Neutrophil (primary cell): ENCODE data around the gene KLHL29.

Experiments
- H3K27ac ChIP-seq: fragments of 200-600 bp; sonication (generic); 2 replicates; pipeline ENCODE4 v1.5.1; 2016; ENCODE audit warnings: mild to moderate bottlenecking, moderate library complexity
- H3K27me3 ChIP-seq: fragments of 200-600 bp; sonication (generic); 2 replicates; pipeline ENCODE4 v1.6.0; 2016; ENCODE audit warnings: mild to moderate bottlenecking
- H3K36me3 ChIP-seq: fragments of 200-600 bp; sonication (generic); 2 replicates; pipeline ENCODE4 v1.5.1; 2017
- H3K4me1 ChIP-seq, 2 experiments: fragments of 200-600 bp in 1 of 2; sonication (generic) in 1 of 2; 1 replicate in 1 of 2; 2 replicates in 1 of 2; pipeline versions ENCODE4 v1.5.1 to v1.6.1; 2013 to 2016; ENCODE audit warnings: low read depth in 1 of 2, low read length in 1 of 2, mild to moderate bottlenecking in 1 of 2, moderate library complexity in 1 of 2; ENCODE audit not compliant: control insufficient read depth in 1 of 2, insufficient read depth in 1 of 2
- H3K4me3 ChIP-seq, 2 experiments: fragments of 200-600 bp in 1 of 2; sonication (generic) in 1 of 2; 1 replicate in 1 of 2; 2 replicates in 1 of 2; pipeline ENCODE4 v1.5.1; 2013 to 2016; ENCODE audit warnings: low read depth in 1 of 2, low read length in 1 of 2, mild to moderate bottlenecking in 1 of 2, moderate library complexity in 1 of 2
- H3K9me3 ChIP-seq: fragments of 200-600 bp; sonication (generic); 2 replicates; pipeline ENCODE4 v1.5.1; 2016
- CTCF ChIP-seq: fragments of 200-600 bp; sonication (generic); IDR thresholded peaks from 2 replicates; pipeline ENCODE4 v1.5.1; 2016; ENCODE audit warnings: antibody characterized with exemption

The KLHL29 gene

DNA sequence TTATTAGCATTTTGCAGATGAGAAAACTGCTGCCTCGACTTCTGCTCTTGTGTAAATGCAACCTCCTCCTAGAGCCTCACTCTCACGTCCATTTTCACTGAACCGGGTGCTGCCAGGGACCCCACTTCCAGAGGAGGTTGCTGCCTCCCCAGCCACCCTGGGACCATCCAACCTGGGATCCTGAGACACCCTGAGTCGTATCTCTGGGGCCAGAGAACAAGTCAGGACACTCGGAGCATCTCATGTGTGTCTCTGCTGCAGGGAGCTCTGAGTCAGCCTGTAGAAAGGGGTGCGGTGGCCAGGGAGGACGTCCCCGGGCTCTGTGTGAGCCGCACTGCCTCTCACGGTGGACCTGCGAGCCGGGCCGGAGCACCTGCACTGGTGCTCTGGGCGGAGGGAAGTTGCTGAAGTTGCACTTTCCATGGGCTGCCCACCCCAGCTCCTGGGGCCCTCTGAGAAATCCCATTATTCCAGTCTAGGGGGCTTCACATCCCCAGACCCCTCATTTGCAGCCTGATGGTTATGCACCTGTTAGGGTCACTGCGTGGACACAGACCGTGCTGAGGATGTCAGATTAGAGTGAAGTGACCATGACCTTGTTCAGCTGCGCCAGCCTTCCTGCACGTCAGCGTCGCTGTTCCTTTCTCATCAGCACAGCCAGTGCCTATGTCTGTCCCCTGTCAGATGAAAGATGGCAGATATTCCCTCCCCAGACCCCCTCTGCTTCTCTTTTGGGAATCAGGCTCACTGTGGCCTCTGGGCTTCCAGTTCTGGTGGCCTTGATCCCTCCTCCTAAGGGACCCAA is 230.4 kb downstream of the KLHL29 start:
- TF ChIP-seq CTCF = no peak
- peaks cover 56% of the 10 kb centered on the region for H3K27me3 ChIP-seq
- no peak overlapping the region for H3K27ac ChIP-seq
- no peaks in the 10 kb centered on the region for H3K4me1 ChIP-seq
- H3K4me3 ChIP-seq = no peak overlapping the region
- H3K9me3 ChIP-seq = no peaks in the 10 kb centered on the region
- no peaks in the 10 kb centered on the region for H3K36me3 ChIP-seq

GRCh38 chr2:23616630-23617029 is 231.7 kb downstream of the KLHL29 start:
- no peak for TF ChIP-seq CTCF
- H3K27me3 ChIP-seq = peaks cover 56% of the 10 kb centered on the region
- no peaks in the 10 kb centered on the region for H3K9me3 ChIP-seq
- H3K36me3 ChIP-seq = no peaks in the 10 kb centered on the region
- H3K27ac ChIP-seq = no peak overlapping the region
- H3K4me3 ChIP-seq = no peak overlapping the region
- no peaks in the 10 kb centered on the region for H3K4me1 ChIP-seq

DNA sequence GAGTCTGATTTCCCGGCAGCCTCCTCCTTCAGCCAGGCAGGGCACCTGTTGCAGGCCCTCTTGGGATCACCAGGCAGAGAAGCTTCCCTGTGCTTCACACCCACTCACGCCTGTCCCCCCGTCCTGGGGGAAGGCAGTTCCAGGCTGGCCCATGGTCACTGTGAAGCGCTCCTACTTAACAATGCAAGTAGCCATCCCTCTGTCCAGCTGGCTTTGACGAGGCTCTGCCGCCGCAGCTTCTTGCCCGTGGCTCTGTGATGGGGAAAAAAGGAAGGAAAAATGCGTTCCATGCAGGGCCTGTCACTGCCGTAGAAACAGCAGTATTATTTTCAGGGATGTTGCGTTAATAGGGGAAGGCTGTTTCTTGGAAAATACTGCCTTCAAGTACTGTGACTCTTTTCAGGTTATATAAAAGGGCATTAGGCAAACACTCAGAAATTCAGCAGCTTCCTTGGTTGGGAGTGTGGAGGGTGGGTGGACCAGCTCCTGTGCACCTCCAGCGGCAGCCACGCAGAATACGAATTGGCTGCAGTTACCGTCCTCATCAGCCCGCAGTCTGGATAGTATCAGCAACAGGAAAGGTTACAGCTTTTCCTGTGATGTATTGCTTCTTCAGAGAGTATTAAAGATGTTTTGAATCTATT is 232.3 kb downstream of the KLHL29 start:
- no peaks in the 10 kb centered on the region for H3K4me1 ChIP-seq
- TF ChIP-seq CTCF = no peak
- peaks cover 55% of the 10 kb centered on the region for H3K27me3 ChIP-seq
- H3K27ac ChIP-seq = no peak overlapping the region
- H3K9me3 ChIP-seq = no peaks in the 10 kb centered on the region
- H3K4me3 ChIP-seq = no peak overlapping the region
- H3K36me3 ChIP-seq = no peaks in the 10 kb centered on the region

DNA sequence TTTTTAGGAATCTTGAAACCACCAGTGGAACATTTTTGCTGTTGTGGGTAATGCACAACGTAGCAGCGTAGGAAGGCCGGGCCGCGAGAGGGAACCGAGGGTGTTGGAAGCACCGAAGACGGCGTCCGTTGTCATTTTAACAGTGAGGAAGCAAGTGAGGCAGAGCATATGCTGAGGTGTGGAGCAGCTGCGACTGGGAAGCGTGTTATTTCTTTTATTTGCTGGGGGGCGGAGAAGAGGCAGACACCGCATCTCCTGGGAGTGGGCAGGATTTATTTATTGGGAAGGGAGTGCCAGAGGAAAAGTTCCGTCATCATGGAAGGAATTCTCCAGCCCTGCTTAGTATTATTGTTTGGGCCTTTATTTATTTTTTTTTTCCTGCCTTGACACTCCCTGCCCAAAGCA is 232.8 kb downstream of the KLHL29 start:
- no peak for TF ChIP-seq CTCF
- Histone ChIP-seq H3K4me1 (no peaks in the 10 kb centered on the region), H3K27ac (no peak overlapping the region), H3K27me3 (peaks cover 50% of the 10 kb centered on the region), H3K36me3 (no peaks in the 10 kb centered on the region), H3K9me3 (no peaks in the 10 kb centered on the region), H3K4me3 (no peak overlapping the region)

DNA sequence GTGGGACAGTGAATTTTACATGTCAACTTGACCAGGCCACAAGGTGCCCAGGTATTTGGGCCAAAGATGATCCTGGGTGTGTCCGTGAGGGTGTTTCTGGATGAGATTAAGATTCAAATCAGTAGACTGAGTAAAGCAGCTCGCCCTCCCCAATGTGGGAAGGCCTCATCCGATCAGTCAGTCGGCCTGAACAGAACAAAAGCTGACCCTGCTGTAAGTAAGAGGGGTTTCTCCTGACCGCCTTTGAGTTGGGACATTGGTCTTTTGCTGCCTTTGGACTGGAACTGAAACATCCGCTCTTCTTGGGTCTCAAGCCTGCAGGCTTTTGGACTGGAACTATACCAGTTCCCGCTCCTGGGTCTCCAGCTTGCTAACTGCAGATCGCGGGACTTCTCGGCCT is 233.3 kb downstream of the KLHL29 start:
- Histone ChIP-seq H3K36me3 (no peaks in the 10 kb centered on the region), H3K27me3 (peaks cover 45% of the 10 kb centered on the region), H3K9me3 (no peaks in the 10 kb centered on the region), H3K4me1 (no peaks in the 10 kb centered on the region), H3K27ac (no peak overlapping the region), H3K4me3 (no peak overlapping the region)
- TF ChIP-seq CTCF = no peak
